AG04449 (cell line): Measurements from ENCODE around the gene BEST4.

ENCODE experiments used
- CTCF ChIA-PET: fragments of 350-600 bp; formaldehyde crosslinking; extraction: SDS; loops from one replicate; lab custom pipeline; 2021; ENCODE audit warnings: antibody characterized with exemption; lab: Yijun Ruan, JAX
- POLR2A ChIA-PET: fragments of 400-600, 350-600 bp; formaldehyde crosslinking; extraction: SDS; loops from one replicate; lab custom pipeline; 2020; ENCODE audit warnings: antibody characterized with exemption, inconsistent platforms; lab: Yijun Ruan, JAX
- DNase-seq: peaks from one replicate; pipeline ENCODE4 v3.0.0-alpha.2; 2010; ENCODE audit warnings: low read depth, low spot score
- H3K4me3 ChIP-seq: 2 replicates; pipeline ENCODE4 v1.5.1; 2011; ENCODE audit warnings: low read depth, mild to moderate bottlenecking, control low read depth, low read length
- CTCF ChIP-seq: IDR thresholded peaks from one replicate; pipeline ENCODE4 v1.5.1; 2011; ENCODE audit warnings: mild to moderate bottlenecking, moderate library complexity, low read length, control low read depth, inconsistent platforms; ENCODE audit not compliant: insufficient read depth; ENCODE audit errors: missing control alignments

The BEST4 gene

DNA sequence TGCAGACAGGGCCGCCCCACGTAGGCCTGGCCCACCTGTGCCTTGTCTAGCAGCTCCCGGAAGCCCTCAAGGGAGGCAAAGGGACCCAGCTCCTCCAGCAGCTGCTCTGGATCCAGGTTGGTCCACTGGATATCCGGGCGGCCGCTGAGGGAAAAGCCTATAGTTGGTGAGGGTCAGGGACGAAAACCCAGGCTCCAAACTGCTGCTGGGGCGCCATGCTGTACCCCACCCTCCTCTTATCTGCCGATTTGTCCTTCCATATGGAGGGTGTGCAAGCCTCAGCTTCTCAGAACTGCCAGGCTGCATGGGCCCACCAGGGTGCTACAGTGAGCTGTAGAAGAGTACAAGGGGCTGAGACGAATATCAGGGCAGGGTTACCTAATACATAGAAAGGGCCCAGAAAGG is 42.9 kb upstream of the BEST4 start:
- ChIA-PET POLR2A (interaction anchor here (0.6 to 1.5 kb wide), 4 partner anchors 9 to 31 kb away, joined by 3 to 6 read pairs (median 4); partner anchors contain the start of gene PLK3), CTCF (interaction anchor here (0.6 to 10.5 kb wide), 3 partner anchors 11 to 181 kb away, joined by 3 to 92 read pairs (median 4); partner anchors contain the start of genes HECTD3 and UROD)
- DNase-seq = no peak
- TF ChIP-seq CTCF = no peak
- no peak overlapping the region for H3K4me3 ChIP-seq

DNA sequence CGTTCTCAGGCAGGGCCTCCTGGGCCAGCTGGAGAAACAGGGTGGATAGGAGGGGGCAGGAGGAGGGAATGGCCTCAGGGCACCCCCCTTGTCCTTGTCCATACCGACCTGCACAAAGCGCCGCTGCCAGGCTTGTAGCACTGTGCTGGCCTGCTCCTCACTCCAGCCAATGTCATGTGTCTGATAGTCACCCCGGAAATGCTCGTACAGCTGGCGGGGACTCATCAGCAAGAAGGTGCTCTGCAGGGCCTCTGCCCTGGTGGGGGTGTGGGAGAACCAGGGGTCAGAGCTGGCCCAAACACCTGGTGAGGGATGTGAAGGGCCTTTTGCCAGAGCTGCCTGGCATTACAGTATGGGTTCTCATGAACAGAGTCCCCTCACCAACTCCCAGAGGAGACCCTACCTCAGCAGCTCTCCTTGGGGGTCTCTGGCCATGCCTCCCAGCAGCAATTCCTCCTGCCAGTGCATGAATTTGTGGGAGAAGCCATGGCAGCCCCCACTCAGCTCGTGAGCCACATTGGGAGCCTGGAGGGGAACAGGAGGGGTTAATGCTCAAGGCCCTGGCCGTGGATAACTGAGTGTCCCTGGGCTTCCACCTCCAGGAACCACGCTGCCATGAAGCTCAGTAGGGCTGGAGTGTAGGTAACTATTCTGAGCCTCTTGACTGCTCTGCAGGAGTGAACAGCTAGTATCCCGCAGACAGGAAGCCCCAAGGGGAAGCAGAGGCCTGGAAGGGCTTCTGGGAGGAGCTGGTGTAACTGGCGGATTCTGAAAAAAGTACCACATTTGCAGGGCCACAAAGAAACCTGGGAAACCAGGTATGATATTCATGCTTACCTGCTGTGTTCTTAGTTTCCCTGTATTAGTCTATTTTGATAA is 41.8 kb upstream of the BEST4 start:
- CTCF ChIA-PET = interaction anchor here (1.1 to 10.5 kb wide), 5 partner anchors 8 to 182 kb away, joined by 3 to 92 read pairs (median 4); partner anchors contain the start of genes BEST4, HECTD3 and UROD
- H3K4me3 ChIP-seq = no peak overlapping the region
- no peak for DNase-seq
- POLR2A ChIA-PET = no interaction called here
- no peak for TF ChIP-seq CTCF

GRCh38 chr1:44828841-44829440 is 41.0 kb upstream of the BEST4 start:
- ChIA-PET CTCF (interaction anchor here (1.0 to 10.5 kb wide), 2 partner anchors 97 to 183 kb away, joined by 3 to 92 read pairs; partner anchors contain the start of genes HECTD3 and UROD), POLR2A (no interaction called here)
- no peak overlapping the region for H3K4me3 ChIP-seq
- TF ChIP-seq CTCF = no peak
- DNase-seq = no peak

DNA sequence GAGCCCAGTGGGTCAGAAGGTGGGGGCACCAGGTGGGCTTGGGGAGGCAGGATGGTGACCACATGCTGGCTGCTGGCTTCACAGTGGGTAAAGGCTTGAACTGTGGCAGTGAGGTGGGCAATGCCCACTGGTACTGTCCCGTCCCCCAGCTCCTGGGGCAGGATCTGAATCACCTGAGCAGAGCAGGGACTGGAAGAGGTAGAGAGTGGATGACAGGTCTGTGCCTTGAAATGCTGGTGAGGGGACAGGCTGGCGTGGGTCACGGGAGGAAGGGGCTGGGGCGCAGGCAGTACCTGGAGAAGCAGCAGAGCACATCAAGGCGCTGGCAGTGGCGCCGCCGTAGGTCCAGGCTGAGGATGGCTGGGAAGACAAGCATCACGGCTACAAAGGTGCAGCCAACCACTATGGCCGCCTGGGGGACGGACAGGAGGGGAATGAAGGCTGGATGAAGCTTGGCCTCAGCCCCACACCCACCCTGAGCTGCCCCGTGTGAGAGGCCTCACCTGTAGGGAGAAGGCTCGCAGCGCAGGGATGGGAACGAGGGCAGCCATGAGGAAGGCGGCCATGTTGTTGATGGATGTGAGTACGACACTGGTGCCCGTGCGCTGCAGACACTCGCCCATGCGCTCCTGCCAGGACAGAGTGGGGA is 40.2 kb upstream of the BEST4 start:
- no peak for DNase-seq
- H3K4me3 ChIP-seq = no peak overlapping the region
- POLR2A ChIA-PET = no interaction called here
- TF ChIP-seq CTCF = no peak
- CTCF ChIA-PET = interaction anchor here (1.0 to 8.0 kb wide), 4 partner anchors 8 to 186 kb away, joined by 3 to 62 read pairs (median 3); no protein-coding TSS in a partner anchor

GRCh38 chr1:44827197-44828002 is 39.4 kb upstream of the BEST4 start:
- DNase-seq = no peak
- no peak overlapping the region for H3K4me3 ChIP-seq
- no peak for TF ChIP-seq CTCF
- POLR2A ChIA-PET = no interaction called here
- CTCF ChIA-PET = interaction anchor here (0.6 to 8.0 kb wide), 5 partner anchors 9 to 187 kb away, joined by 3 to 62 read pairs (median 3); no protein-coding TSS in a partner anchor
